ENCODE data around the gene VTN. TPM values are rescaled to one million over a fixed set of nuclear protein-coding genes. Genes with fewer than 3 reads are reported as not detected.

Gene VTN
- polyA plus RNA-seq (2011; rRNA removed): 10.2 and 14.2 TPM in 2 replicates
- 9.1 and 12.9 TPM in 2 replicates for polyA plus RNA-seq (2012; cell fraction: cytosol; rRNA removed)
- 17.7 and 21.7 TPM in 2 replicates for polyA plus RNA-seq (2012; cell fraction: nucleus; rRNA removed)
- polyA plus RNA-seq (2017; fragmentation: RNase III; extraction: RNeasy Plus Mini Kit Qiagen cat#74134 plus additional on column Dnase treatment): 24.5 to 31.1 TPM (median 25.5 TPM) in 3 replicates
- 21.7 and 24.2 TPM in 2 replicates for polyA minus RNA-seq (2011; rRNA and poly(A)+ RNA removed)

GRCh38 chr17:28370035-28370743, at the start of gene VTN:
TSS of gene VTN (minus strand) at chr17:28370307. CDS start at chr17:28370203, 104 bp downstream.
- Histone ChIP-seq H3K4me3 (peak within 1 kb of the TSS; percentile 57), H3K9me3 (no peaks in the 10 kb centered on the region), H3K27ac (peak within 1 kb of the TSS; percentile 83 to 87), H3K4me2 (peak within 1 kb of the TSS; percentile 81), H3K4me1 (peaks cover 30% of the 10 kb centered on the region)
- ChIA-PET POLR2A (interaction anchor here (0.5 to 3.0 kb wide), 6 partner anchors 10 to 48 kb away, joined by 3 to 43 read pairs (median 5); partner anchors contain the start of genes IFT20, POLDIP2 and TNFAIP1), CTCF (interaction anchor here (0.6 to 5.5 kb wide), 10 partner anchors 9 to 139 kb away, joined by 3 to 27 read pairs (median 4); partner anchors contain the start of genes POLDIP2 and TNFAIP1)
- ATAC-seq (peak; percentile 48 to 77), FAIRE-seq (peak; percentile 77), DNase-seq (ENCODE audit: low read depth in 1 of 2, low spot score in 1 of 2) (peak; percentile 78 to 90)
- no peak for TF ChIP-seq HMGXB4 (CRISPR knock-in tag; IDR thresholded peaks at IDR 0.05; ENCODE audit: borderline replicate concordance)
- no peak for TF ChIP-seq EHMT2 (IDR thresholded peaks at IDR 0.05; ENCODE audit: low read depth)
- peak; percentile 74 for TF ChIP-seq ESRRA (IDR thresholded peaks at IDR 0.05; ENCODE audit: borderline replicate concordance, low read length)
- peak; percentile 25; the same call in 1 of the 3 replicates for TF ChIP-seq SMC3 (IDR thresholded peaks at IDR 0.05)
- 0 out of 2 replicates have a peak, but pooled peaks have one; percentile 55 for TF ChIP-seq POLR2AphosphoS2 (conservative IDR thresholded peaks at IDR 0.05; ENCODE audit: low read length)
- TF ChIP-seq POLR2A (IDR thresholded peaks at IDR 0.05; ENCODE audit: low read length): 0 out of 2 replicates have a peak, but pooled peaks have one; percentile 26
- no peak for TF ChIP-seq EHF (CRISPR knock-in tag; IDR thresholded peaks at IDR 0.05)
- peak in 1 of 2 experiments; percentile 42; a peak in 2 of 4 replicates for TF ChIP-seq CEBPB (IDR thresholded peaks at IDR 0.05)
- peak in 1 of 2 experiments; percentile 47; a peak in 1 of 5 replicates for TF ChIP-seq EP300 (IDR thresholded peaks at IDR 0.05)
- TF ChIP-seq CTCF (IDR thresholded peaks at IDR 0.05): no peak; the same call in 2 of the 3 replicates
- TF ChIP-seq RFX5 (IDR thresholded peaks at IDR 0.05): no peak
- peak; percentile 42; the same call in 1 of the 2 replicates for TF ChIP-seq GATA3 (IDR thresholded peaks at IDR 0.05; ENCODE audit: borderline replicate concordance)
- peak in 1 of 2 experiments; percentile 35; a peak in 2 of 5 replicates for TF ChIP-seq RAD21 (conservative IDR thresholded peaks at IDR 0.05 in 1 of 2, IDR thresholded peaks at IDR 0.05 in 1 of 2)
- TF ChIP-seq MAZ (IDR thresholded peaks at IDR 0.05; ENCODE audit: borderline replicate concordance, low read depth, low read length): peak; percentile 65; the same call in 1 of the 2 replicates
- TF ChIP-seq TP53 (CRISPR knock-in tag; IDR thresholded peaks at IDR 0.05): no peak
- TF ChIP-seq BCL3 (IDR thresholded peaks at IDR 0.05): 0 out of 3 replicates have a peak, but pooled peaks have one; percentile 12
- 0 out of 5 replicates have a peak, but pooled peaks of 1 of the 2 experiments have one; percentile 33 for TF ChIP-seq JUN (IDR thresholded peaks at IDR 0.05)
- no peak for TF ChIP-seq BHLHE40 (IDR thresholded peaks at IDR 0.05; ENCODE audit: low read depth, low read length)
- TF ChIP-seq MAX (IDR thresholded peaks at IDR 0.05): peak; percentile 30; the same call in 1 of the 2 replicates
- 21% methylated on average over 8 of the region's 8 CpGs for WGBS (ENCODE audit: missing lambda C conversion rate)

All from A549 (cell line).